ENCODE measurements around the gene FAM20B.

GRCh38 chr1:179012038-179012437, 13.7 kb upstream of the FAM20B start:
- TF ChIP-seq, protein P1, sequence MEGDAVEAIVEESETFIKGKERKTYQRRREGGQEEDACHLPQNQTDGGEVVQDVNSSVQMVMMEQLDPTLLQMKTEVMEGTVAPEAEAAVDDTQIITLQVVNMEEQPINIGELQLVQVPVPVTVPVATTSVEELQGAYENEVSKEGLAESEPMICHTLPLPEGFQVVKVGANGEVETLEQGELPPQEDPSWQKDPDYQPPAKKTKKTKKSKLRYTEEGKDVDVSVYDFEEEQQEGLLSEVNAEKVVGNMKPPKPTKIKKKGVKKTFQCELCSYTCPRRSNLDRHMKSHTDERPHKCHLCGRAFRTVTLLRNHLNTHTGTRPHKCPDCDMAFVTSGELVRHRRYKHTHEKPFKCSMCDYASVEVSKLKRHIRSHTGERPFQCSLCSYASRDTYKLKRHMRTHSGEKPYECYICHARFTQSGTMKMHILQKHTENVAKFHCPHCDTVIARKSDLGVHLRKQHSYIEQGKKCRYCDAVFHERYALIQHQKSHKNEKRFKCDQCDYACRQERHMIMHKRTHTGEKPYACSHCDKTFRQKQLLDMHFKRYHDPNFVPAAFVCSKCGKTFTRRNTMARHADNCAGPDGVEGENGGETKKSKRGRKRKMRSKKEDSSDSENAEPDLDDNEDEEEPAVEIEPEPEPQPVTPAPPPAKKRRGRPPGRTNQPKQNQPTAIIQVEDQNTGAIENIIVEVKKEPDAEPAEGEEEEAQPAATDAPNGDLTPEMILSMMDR (IDR thresholded peaks at IDR 0.05 in 4 of 5, conservative IDR thresholded peaks at IDR 0.05 in 1 of 5), result no peak
- no peak for TF ChIP-seq POLR2A (IDR thresholded peaks at IDR 0.05)

All from gastrocnemius medialis (tissue), 4 donors.